ACC112 (cell line): ENCODE data around the gene KIF20B.
A peak's percentile ranks its signal among the peaks of the same experiment; 100 is the strongest.
"Not testable (repeated sequence)": the region's sequence is repeated elsewhere in the genome, so short reads cannot be mapped to it uniquely, and the experiment has no call there.

ENCODE experiments used
- H2AFZ ChIP-seq: fragments of 200-600 bp; sonication (generic); one replicate; pipeline ENCODE4 v1.6.0; 2017; ENCODE audit warnings: antibody characterized with exemption, low read length; ENCODE audit not compliant: unreplicated experiment
- H3K27ac ChIP-seq: fragments of 200-600 bp; sonication (generic); 2 replicates; pipeline ENCODE4 v1.5.1; 2014; ENCODE audit warnings: low read depth, mild to moderate bottlenecking, antibody characterized with exemption, low read length, moderate library complexity
- H3K27me3 ChIP-seq: fragments of 200-600 bp; sonication (generic); 2 replicates; pipeline ENCODE4 v1.6.1; 2014; ENCODE audit warnings: mild to moderate bottlenecking, antibody characterized with exemption, low read length, moderate library complexity, mixed read lengths; ENCODE audit not compliant: insufficient read depth
- H3K36me3 ChIP-seq: fragments of 200-600 bp; sonication (generic); 2 replicates; pipeline ENCODE4 v1.6.1; 2016; ENCODE audit warnings: mild to moderate bottlenecking, antibody characterized with exemption, low read length, moderate library complexity, mixed read lengths; ENCODE audit not compliant: insufficient read depth
- H3K4me1 ChIP-seq: fragments of 200-600 bp; sonication (generic); one replicate; pipeline ENCODE4 v1.6.1; 2016; ENCODE audit warnings: low read length, mixed read lengths; ENCODE audit not compliant: insufficient read depth, unreplicated experiment, control insufficient read depth
- H3K4me3 ChIP-seq: fragments of 200-600 bp; sonication (generic); 2 replicates; pipeline ENCODE4 v1.5.1; 2014; ENCODE audit warnings: mild to moderate bottlenecking, low read depth, low read length
- H3K79me2 ChIP-seq: fragments of 200-600 bp; sonication (generic); one replicate; pipeline ENCODE4 v1.6.0; 2016; ENCODE audit warnings: low read length; ENCODE audit not compliant: control insufficient read depth, unreplicated experiment, insufficient read depth

The KIF20B gene

DNA sequence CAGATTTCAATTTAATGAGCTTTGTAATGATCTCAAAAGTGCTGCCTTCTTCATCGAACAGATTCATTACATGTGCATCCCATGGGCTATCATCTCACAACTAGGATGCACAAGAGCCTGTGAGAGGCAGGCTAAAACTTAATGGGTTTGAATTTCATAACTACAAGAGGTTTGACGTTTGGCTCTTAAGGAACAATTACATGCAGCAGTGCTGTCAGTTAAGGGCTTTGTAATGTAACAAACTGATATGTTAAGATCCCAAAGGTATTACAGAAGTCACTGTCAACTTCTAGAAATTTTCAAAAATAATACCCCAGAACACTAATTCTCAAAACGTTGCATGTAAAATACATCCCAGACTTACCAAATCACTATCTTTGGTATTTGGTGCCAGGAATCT lies 33.2 kb downstream of the KIF20B start:
- peaks cover 20% of the 10 kb centered on the region for H3K36me3 ChIP-seq
- no peaks in the 10 kb centered on the region for H3K27me3 ChIP-seq
- H3K79me2 ChIP-seq, result no peaks in the 10 kb centered on the region
- H2AFZ ChIP-seq, result no peak overlapping the region
- H3K27ac ChIP-seq, result no peak overlapping the region
- H3K4me3 ChIP-seq, result no peak overlapping the region
- no peaks in the 10 kb centered on the region for H3K4me1 ChIP-seq

DNA sequence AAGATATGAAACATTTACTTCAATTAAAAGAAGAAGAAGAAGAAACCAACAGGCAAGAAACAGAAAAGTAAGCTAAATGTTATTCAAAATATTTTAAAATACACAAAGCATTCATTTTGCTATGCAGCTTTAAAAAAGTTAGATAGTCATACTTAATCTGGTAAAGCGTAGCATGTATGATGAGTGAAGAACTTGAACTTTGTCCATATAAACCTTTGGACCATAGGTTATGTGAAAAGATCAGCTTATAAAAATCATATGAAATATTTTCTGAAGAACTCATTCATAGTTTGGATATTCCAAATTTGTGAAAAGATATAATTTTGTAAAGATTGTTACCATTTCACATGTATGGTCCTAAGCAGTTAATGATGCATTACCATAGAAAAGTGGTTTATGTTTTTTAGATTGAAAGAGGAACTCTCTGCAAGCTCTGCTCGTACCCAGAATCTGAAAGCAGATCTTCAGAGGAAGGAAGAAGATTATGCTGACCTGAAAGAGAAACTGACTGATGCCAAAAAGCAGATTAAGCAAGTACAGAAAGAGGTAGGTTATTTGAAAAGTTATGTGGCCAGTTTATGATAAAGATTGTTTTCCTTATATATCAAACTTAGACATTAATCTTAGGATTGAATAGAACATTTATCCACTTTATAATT lies 37.3 kb downstream of the KIF20B start:
- H3K79me2 ChIP-seq, result no peaks in the 10 kb centered on the region
- no peaks in the 10 kb centered on the region for H3K27me3 ChIP-seq
- peaks cover 10% of the 10 kb centered on the region for H3K36me3 ChIP-seq
- H3K4me1 ChIP-seq, result peaks cover 6% of the 10 kb centered on the region
- no peak overlapping the region for H3K4me3 ChIP-seq
- no peak overlapping the region for H3K27ac ChIP-seq
- H2AFZ ChIP-seq, result no peak overlapping the region

GRCh38 chr10:89741126-89741762 lies 39.9 kb downstream of the KIF20B start:
- peaks cover 6% of the 10 kb centered on the region for H3K36me3 ChIP-seq

DNA sequence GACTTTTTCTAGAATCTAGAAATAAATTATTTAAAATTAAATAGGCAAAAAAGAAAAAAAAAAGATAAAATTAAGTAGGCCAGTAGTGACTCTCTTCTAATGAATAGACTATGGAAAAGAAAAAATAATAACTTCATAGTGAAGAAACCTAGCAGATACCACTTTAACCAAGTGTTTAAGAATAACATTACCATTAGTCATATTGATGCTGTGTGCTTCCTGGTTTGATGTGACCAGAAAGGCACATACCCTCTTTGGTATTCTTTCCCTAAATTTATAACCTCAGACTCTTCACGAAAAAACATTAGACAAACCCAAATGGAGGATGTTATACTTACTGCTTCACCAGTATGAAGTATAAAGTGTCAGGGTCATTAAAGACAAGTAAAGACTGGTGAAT lies 42.6 kb downstream of the KIF20B start:
- Histone ChIP-seq H3K27me3 (no peaks in the 10 kb centered on the region), H3K36me3 (peaks cover 6% of the 10 kb centered on the region), H3K4me1 (peaks cover 11% of the 10 kb centered on the region), H2AFZ (no peak overlapping the region), H3K27ac (peak overlapping the region; percentile 52), H3K4me3 (no peak overlapping the region), H3K79me2 (no peaks in the 10 kb centered on the region)

More at GRCh38 chr10:89741126-89741762, 39.9 kb downstream of the KIF20B start:
- Histone ChIP-seq H2AFZ (no peak overlapping the region), H3K79me2 (no peaks in the 10 kb centered on the region), H3K27ac (no peak overlapping the region), H3K27me3 (no peaks in the 10 kb centered on the region), H3K4me3 (no peak overlapping the region), H3K4me1 (peaks cover 11% of the 10 kb centered on the region)

DNA sequence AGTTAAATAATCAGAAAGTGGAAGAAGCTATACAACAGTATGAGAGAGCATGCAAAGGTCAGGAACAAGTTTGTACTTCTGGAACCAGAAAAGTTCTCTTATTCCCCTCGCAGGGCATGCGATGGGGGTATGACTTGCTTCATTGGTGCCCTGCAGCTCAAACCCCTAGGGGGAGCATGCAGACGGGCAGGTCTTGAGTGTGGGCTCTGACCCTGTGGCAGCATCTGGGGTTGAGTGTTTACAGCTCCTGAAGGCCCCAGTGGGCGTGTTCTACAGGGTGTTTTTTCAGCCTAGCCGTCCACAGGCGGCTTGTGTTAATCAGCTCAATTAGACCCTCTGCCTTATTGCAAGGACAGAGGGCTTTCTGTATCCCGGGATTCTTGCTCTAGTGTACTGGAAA lies 44.5 kb downstream of the KIF20B start:
- peaks cover 11% of the 10 kb centered on the region for H3K4me1 ChIP-seq
- H2AFZ ChIP-seq, result no peak overlapping the region
- no peak overlapping the region for H3K4me3 ChIP-seq
- no peaks in the 10 kb centered on the region for H3K27me3 ChIP-seq
- H3K27ac ChIP-seq, result no peak overlapping the region
- peaks cover 6% of the 10 kb centered on the region for H3K36me3 ChIP-seq
- H3K79me2 ChIP-seq, result no peaks in the 10 kb centered on the region

GRCh38 chr10:89750441-89750840 lies 49.1 kb downstream of the KIF20B start:
- no peak overlapping the region for H3K4me3 ChIP-seq
- H3K27me3 ChIP-seq, result no peaks in the 10 kb centered on the region
- H2AFZ ChIP-seq, result no peak overlapping the region
- H3K27ac ChIP-seq, result no peak overlapping the region
- peaks cover 21% of the 10 kb centered on the region for H3K36me3 ChIP-seq
- H3K79me2 ChIP-seq, result peaks cover 2% of the 10 kb centered on the region
- H3K4me1 ChIP-seq, result no peaks in the 10 kb centered on the region

- H3K27ac ChIP-seq, result no peak overlapping the region
- H3K4me3 ChIP-seq, result no peak overlapping the region
- H3K27me3 ChIP-seq, result no peaks in the 10 kb centered on the region
- H3K36me3 ChIP-seq, result peaks cover 25% of the 10 kb centered on the region
- H3K4me1 ChIP-seq, result no peaks in the 10 kb centered on the region
- no peak overlapping the region for H2AFZ ChIP-seq
- peaks cover 2% of the 10 kb centered on the region for H3K79me2 ChIP-seq
Measured at GRCh38 chr10:89755374-89755773, 54.0 kb downstream of the KIF20B start.

GRCh38 chr10:89759531-89759930 lies 58.1 kb downstream of the KIF20B start:
- Histone ChIP-seq H3K27me3 (no peaks in the 10 kb centered on the region), H3K79me2 (peaks cover 2% of the 10 kb centered on the region), H2AFZ (no peak overlapping the region), H3K4me1 (no peaks in the 10 kb centered on the region), H3K36me3 (peaks cover 48% of the 10 kb centered on the region), H3K4me3 (no peak overlapping the region), H3K27ac (no peak overlapping the region)

GRCh38 chr10:89763671-89764070 lies 62.3 kb downstream of the KIF20B start:
- not testable (repeated sequence) for H3K27ac ChIP-seq, H3K4me3 ChIP-seq, H3K79me2 ChIP-seq, H2AFZ ChIP-seq, H3K4me1 ChIP-seq, H3K27me3 ChIP-seq
- H3K36me3 ChIP-seq, result peaks cover 45% of the 10 kb centered on the region

DNA sequence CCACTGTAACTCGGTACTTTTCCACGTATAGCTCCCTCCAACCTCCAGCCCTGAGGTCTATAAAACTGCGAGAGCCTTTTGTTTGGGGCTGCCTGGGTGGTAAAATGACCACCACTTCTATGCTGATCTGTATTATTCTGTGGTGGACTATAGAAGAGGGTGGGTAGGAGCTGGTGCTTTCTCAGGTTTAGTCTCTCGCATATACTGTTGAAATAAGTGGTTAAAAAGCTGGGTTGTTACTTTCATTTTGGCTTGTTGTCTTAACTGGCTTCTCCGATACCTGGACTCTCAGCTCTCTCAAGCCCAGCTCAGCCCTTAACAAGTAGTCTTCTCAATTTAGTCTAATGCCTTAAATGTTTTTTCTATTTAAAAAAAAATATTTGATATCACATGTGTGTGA lies 70.3 kb downstream of the KIF20B start:
- no peak overlapping the region for H3K27ac ChIP-seq
- peaks cover 14% of the 10 kb centered on the region for H3K4me1 ChIP-seq
- no peak overlapping the region for H2AFZ ChIP-seq
- no peaks in the 10 kb centered on the region for H3K27me3 ChIP-seq
- H3K4me3 ChIP-seq, result no peak overlapping the region
- peaks cover 40% of the 10 kb centered on the region for H3K36me3 ChIP-seq
- no peaks in the 10 kb centered on the region for H3K79me2 ChIP-seq

DNA sequence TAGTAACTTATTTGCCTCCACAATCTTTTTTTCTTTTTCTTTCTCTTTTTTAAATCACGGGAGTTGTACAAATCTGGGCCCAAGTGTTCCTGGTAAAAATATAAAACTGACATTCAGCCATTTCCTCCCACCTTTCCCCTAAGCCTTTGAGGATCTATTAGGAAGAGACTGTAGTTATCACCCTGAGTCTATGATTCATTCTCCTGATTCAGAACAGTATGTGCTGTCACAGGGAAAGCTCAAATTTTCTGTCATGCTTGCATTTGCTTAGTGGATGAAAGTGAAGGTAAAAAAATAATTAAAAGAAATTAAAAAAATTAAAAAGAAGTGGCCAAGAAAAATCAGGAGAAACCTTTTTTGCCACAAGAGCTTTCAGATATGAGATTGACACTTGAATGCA lies 71.7 kb downstream of the KIF20B start:
- H3K36me3 ChIP-seq, result peaks cover 44% of the 10 kb centered on the region
- H3K27ac ChIP-seq, result no peak overlapping the region
- no peaks in the 10 kb centered on the region for H3K27me3 ChIP-seq

More for the DNA sequence above, 71.7 kb downstream of the KIF20B start:
- no peaks in the 10 kb centered on the region for H3K79me2 ChIP-seq
- H3K4me3 ChIP-seq, result no peak overlapping the region
- H2AFZ ChIP-seq, result no peak overlapping the region
- peaks cover 14% of the 10 kb centered on the region for H3K4me1 ChIP-seq
